Amniotic stem cell (primary cell): ENCODE data around the gene TSPAN32.

ENCODE experiments used
- DNase-seq: peaks from one replicate; lab custom pipeline; 2025; lab: John Stamatoyannopoulos, UW

The TSPAN32 gene, protein sequence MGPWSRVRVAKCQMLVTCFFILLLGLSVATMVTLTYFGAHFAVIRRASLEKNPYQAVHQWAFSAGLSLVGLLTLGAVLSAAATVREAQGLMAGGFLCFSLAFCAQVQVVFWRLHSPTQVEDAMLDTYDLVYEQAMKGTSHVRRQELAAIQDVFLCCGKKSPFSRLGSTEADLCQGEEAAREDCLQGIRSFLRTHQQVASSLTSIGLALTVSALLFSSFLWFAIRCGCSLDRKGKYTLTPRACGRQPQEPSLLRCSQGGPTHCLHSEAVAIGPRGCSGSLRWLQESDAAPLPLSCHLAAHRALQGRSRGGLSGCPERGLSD

DNA sequence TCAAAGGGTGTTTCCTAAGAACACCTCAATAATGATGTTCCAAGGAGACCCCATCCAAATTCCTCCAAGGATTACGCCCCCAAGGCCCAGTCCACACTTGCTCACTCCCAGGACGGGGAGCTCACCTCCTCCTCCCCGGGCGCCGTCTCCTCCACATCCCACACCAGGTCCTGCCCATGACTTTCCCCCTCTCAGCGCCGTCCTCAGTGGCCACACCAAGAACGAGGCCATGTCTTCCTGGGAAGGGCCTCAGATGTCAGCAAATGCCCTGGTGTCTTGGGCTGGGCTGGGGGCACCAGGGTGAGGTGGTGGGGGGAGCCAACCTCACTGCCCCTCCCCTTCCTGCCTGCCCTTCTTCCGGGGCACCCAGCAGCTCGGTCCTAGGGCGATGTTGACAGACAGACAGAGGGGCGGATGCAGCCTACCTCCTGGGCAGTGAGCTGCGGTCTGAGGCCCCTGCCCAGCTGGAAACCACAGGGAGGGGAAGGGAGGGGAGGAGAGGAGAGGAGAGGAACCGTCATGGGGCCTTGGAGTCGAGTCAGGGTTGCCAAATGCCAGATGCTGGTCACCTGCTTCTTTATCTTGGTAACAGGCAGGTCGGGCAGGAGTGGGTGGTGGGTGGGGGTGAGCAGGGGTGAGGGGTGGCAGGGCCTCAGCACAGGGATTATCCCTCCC lies at the start of gene TSPAN32, which contains the start of gene C11orf21:
Gene TSPAN32, plus strand, starts transcription at position 383 of the 675 bp plus-strand sequence. Its CDS starts 137 bp downstream, at position 520.
Gene C11orf21, minus strand, starts transcription at position 288 of the 675 bp plus-strand sequence. Its CDS starts 110 bp downstream, at position 178.
- no peak for DNase-seq

DNA sequence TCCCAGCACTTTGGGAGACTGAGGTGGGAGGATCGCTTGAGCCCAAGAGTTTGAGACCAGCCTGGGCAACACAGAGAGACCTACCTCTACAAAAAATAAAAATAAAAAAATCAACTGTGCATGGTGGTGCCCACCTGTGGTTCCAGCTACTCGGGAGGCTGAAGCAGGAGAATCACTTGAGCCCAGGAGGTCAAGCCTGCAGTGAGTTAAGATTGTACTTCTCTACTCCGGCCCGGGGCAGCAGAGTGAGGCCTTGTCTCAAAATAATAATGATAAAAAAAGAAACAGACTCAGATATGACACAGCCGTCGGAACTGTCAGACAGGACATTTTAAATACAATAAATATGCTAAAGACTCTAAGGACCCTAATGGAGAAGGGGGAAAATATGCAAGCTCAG lies 49.8 kb upstream of the TSPAN32 start:
- no peak for DNase-seq

DNA sequence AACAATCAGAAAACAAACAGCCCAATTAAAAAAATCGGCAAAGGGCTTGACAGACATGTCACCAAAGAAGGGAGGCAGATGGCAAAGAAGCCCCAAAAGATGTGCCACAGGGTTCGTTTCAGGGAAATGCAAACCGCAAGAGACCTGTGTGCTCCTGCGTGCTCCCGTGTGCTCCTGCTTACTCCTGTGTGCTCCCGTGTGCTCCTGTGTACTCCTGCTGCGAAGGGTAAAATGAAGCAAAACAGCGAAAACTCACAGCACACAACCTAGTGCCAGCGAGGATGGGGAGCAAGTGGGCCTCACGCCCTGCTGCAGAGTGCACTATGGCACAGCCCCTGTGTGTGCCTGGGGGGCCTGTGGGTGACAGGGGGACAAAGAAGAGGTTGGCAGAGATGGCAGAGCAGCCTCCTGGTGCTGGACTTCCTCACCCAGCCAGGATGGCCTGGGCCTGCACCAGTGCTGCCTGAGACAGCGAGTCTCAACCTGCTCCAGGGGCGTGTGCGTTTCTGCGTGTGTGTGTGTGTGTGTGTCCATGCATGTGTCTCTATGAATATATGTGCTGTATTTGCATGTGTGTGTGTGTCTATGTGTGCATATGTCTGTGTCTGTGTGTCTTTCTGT lies 45.4 kb upstream of the TSPAN32 start:
- no peak for DNase-seq

DNA sequence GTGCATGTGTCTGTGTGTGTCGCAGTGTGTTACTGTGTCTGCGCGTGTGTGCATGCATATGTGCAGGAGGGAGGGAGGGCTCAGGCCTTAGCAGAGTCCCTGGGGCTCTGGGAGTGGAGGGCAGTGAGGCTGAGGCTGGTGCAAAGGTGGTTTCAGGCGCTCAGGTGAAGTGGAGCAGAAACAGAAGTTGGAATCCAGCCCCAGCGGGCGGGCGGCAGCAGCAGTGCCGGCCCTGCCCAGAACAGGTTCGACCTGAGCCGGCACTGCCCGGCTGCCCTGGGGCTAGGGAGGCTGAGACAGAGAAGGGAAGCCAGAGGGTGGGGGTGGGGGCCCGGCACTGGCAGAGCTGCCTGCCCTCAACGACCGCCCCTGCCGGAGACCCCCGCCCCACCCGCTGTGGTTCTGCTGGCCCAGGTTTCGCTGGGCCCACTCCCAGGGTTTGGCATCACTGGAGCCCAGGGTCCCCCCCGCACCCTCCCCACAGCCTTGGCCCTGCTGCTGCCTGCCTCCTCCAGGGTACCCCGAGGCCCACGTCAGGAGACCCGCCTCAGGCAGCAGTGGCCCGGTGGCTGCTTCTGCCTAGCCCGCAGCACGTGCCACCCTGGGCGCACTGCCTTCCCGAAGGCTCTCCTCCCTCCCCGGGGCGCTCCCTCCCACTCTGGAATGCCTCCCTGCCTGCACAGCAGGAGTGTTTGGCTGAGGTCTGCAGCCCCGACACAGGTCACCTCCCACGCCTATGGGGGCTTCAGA lies 44.7 kb upstream of the TSPAN32 start:
- DNase-seq = no peak

DNA sequence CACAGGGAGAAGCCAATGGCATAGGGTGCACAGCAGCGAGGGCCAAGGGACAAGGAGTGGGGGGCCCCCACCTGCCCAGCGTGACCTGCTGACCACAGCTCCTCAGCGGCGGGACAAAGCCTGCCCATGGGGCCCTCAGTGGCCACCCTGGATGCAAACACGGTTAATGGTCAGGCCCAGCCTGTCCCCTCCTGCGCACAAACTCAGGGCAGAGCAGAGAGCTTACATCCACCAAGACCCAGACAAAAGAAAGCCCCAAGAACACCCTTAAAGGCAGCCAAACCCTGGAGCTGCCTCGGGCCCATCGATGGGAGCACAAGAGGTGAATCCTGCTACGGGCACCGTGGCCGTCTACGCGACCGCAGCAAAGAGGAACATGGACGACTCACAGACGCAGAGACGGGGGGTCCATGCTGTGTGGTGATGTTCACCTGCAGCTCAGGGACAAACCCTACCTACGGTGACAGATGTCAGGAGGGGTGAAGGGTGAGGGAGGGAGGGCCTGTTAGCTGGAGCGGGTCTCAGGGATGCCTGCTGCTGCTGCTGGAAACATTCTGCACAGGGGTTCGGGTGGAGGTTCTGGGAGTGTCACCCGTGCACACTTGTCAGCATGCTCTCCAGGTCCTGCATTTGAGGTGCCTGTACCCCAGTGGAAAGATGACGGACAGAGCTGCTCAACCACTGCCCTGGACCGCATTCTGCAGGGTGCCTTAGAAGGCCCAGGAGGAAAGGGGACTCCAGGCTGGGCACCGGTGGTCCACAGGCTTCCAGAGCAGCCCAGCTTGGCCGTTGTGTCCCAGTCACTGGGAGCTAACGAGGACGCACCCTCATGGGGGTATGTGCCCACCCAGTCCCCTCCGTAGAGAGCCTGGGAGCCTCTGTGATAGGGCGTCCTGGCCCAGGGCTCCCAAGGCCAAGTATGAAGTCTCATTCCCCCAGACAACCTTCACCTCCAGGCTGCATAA lies 43.0 kb upstream of the TSPAN32 start:
- DNase-seq = no peak

DNA sequence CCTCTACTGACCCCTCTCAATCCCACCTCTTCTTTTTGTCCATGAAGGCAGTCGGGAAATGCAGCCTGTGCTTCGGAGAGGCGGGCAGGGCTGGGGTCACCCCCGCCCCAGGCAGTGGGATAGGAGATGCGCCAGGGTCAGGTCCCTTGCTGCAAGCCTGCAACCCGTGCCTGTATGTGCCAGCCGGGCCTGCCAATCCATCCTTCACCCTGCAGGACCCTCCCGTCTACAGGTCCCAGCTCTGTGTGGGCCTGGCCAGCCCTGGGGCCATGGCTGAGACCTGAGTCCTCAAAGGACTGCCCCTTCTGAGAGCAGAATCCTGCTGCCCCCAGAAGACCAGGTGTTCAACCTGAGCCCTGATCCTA lies 42.4 kb upstream of the TSPAN32 start:
- DNase-seq = no peak

DNA sequence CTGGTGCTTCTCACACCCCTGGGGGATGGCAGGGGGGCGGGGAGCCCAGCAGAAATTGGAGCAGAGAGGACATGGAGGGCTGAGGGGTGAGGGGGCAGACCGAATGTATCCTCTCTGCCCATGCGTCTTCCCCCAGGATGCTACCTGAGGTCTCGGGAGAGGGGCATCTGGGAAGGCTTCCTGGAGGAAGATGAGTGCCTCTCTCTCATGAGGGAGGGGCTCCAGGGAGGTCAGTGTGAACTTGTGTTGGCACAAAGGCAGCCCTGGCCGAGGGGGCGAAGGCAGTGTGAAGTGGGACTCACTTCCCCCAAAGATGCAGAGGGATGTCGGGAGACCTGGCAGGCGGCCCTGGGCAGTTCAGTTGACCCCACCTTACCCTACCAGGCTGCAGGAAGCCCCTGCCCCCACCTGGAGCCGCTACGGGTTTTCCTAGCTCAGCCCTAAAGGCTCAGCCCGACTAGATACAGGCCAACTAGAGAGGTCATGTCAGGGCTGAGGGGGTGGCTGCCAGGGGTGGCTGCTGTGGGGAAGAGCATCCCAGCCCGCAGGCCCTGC lies 41.8 kb upstream of the TSPAN32 start:
- DNase-seq = no peak

DNA sequence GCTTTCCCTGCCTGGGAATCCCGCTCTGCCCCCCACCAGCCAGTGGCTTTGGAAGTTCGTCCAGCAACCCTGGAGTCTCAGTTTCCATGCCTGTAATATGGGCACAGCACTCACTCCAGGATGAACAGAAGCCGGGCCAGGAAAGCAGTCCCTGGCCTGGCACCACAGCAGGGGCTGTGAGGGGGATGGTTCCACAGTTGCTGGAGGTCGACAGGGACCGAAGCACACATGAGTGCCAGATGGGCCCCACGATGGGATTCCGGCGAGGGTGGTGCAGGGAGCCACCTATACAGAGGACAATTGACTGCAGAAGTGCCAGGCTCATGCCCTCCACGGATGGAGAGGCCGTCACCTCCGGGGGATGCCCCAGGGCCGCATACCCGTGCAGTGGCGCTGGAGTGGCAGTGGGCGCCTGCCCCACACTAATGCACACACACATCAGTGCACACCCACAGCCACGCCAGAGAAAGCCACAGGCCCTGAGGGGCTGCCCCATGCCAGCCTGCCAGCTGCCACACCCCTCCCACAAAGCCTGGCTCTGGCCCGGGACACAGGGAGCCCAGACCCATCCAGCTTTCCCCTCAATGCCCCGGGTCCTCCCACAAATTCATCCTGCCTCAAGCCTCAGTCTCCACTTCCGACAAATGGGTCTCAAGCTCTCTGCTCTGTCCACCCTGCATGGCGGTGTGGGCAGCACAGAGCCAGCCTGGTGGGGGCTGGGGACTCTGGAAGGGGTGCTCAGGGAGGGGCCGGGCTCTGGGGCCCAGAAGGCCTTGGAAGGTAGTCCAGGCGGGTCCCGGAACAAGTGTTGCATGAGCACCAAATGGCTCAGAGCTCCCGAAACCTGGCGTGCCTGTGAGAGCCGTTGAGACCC lies 41.1 kb upstream of the TSPAN32 start:
- DNase-seq = no peak

DNA sequence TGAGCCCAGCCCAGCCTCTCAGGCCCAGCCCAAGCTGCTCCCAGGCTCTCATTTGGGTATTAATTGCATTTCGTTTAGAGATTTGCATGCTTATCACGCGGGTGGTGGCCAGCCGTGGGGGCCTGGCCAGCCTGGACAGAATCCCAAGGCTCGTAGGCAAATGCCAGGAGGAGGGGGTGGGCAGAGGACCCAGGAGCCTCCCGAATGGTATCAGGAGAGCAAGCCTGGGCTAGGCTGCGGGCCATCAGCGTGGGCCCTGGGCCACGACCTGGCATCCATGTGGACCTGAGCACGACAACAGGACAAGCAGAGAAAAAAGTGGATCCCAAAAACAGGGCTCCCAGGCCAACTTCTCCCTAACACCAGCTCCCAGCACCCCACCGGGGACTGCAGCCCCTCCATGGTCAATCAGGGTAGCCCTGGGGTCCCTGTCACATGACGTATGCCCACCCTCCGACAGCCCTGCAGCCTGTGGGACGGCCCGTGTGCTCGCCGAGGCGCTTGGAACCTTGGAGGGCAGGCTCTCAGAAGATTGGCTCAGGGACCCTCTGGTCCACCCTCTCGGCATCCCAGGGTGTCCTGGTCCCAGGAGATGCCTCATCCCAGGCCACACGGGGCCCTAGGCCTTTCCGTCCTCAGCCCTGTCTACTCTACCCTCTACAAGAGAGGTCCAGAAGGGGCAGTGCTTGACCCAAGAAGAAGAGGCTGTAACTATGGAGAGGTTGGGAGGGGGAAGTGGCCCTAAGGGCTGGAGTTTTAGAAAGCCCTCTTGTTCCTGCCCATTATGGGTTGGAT lies 40.2 kb upstream of the TSPAN32 start:
- no peak for DNase-seq

DNA sequence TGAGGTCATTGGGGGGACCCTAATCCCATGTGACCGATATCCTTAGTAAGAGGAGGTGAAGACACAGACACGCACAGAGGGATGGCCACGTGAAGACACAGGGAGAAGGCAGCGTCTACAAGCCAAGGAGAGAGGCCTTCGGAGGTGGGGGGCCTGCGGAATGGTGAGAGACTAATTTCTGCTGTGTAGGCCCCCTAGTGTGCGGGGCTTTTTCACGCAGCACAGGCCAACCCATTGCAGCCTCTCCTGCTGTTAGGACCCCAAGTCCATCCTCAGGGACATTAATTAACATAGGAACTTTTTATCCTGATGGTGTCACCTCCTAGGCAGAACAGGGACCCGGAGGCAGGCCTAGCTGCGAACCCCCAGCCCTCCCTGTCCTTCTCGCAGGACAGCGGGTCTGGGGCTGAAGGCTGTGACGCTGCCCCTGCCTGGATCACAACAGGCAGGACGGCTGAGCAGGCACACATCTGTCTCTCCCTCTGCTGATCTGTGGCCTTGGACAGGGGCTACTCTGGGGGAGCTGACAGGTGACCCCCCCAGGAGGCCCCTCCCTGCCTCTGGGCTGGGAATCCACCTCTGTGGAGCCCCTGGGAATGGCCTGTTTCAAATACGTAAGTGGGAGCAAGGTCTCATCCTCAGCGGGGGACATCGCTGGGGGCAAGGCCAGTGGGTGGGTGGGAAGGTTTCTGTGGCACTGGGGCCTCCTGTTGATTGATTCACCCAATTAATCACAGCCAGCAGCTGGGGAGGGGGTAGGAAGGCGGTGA lies 39.3 kb upstream of the TSPAN32 start:
- DNase-seq = no peak

DNA sequence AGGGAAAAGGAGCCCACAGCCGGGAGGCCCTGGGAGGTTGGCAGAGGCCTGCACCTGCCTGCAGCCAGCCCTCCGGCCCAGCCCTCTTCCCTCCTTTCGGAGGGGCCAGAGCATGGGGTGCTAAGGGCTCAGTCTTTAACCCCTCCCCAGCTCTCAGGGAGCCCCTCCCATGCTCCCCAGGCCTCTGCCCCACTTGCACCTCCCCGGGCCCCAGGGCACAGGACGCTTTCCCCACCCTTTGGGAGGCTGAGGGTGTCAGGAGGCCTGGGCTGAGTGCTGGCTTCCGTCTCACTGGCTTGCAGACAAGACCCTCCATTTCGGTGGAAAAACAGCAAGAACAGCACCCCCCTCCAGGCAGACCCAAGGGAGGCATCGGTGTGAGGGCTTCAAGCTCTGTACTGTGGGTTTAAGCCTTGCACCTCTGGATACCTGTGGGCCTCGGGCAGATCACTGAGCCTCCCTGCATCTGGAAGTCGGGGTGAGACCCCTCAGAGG lies 38.7 kb upstream of the TSPAN32 start:
- DNase-seq = no peak

DNA sequence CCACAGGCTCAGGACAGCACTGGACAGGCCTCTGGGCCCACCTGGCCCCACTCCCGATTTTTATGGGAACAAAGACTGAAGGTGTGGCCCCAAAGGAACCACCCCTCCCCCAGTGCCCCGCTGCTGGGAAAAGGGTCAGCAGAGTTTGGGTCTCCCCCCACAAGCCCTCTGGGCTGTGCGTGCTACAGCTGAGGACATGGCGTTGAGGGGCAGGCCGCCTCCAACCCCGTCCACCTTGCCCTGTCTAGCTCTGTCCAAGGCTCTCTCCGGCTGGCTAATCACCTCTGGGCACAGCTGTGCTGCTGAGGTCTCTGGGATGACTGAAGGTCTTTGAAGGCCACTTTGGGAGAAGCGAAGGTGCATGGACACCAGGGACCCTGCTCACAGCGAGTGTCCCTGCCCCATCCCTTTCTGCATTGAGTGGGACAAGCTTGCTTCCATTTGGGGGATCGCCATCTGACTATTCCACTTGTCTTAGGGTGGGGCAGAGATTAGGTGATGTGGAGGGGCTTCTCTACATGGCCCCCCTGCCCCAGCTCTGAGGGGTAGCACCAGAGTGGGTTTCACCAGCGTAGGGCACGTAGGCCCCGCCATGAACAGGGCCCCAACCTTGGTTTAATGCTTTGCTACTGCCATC lies 38.0 kb upstream of the TSPAN32 start:
- DNase-seq = no peak

DNA sequence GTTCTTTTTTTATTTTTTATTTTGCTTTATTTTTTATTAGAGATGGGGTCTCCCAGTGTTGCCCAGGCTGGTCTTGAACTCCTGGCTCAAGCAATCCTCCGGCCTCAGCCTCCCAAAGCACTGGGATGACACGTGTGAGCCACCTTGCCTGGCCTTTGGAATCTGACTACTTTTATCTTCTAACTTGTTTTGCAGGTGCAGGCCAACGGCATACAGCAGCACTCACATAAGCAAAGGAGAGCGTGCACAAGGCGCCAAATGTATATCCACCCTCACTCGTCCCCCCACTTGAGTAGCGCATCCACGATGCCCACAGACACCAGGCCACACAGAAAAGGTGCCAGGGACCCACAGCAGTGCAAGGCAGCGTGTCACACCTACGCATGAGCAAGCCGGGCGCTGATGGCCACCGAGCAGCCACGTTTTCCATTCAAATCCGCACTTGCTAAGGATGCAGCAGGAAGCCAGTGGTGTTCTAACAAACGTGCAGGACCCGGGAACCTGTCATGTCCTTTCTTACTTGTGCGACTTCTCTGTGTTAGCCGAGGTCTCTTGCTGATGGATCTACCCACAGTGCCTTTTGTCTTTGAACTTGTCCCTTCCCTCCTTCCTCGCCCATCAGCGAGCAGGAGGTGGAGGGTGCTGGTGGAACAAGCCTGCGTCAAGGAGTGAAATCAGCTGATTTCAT lies 37.3 kb upstream of the TSPAN32 start:
- no peak for DNase-seq

DNA sequence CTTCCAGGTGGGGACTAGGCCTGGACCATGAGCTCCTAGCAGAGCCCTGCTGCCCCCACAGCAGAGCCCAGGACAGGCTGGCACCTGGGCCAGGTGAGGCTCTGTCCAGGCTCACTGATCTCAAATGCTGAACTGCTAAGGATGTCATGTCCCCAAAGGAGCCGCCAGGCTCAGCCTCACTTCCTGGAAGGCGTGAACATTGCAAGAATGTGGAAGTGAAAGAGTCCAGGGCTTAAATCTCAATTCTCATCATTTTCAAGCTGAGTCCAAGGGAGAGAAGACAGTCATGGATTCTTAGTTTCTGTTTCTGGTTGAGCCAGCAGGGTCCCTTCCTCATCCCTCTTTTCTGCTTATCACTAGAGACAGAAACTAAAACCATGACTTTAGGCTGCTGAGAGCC lies 36.4 kb upstream of the TSPAN32 start:
- DNase-seq = no peak

DNA sequence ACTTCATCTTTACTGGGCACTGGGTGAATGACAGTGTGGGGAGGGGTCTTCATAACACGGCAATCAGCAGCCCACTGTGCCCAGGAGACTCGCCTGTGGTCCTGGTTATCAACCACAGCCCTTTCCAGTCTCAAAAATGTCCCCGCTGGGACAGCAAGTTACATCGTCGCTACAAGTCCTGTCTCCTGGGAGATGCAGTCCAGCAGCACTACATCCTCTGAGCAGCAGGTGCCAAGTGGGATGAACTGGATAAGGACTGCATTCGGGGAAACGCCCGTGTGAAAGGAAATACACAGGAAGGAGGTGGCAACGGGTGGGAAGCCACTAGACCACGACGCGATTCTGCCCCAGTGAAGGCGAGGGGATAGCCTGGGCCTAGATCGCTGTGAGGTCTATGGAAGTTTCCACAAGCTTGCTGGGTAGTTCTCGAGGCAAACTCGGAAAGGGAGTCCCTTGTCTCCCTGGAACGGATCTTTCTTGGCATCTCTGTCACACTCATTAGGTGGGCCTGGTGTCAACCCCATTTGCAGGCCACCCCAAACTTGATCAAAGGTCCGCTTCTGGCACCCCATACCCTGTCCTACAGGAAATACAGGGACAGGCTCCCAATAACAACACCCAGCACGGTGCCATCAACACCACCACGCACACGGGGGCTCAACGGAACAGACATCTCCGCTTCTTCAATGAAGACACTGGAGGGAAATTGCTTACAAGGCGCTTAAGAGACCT lies 35.8 kb upstream of the TSPAN32 start:
- DNase-seq = no peak

DNA sequence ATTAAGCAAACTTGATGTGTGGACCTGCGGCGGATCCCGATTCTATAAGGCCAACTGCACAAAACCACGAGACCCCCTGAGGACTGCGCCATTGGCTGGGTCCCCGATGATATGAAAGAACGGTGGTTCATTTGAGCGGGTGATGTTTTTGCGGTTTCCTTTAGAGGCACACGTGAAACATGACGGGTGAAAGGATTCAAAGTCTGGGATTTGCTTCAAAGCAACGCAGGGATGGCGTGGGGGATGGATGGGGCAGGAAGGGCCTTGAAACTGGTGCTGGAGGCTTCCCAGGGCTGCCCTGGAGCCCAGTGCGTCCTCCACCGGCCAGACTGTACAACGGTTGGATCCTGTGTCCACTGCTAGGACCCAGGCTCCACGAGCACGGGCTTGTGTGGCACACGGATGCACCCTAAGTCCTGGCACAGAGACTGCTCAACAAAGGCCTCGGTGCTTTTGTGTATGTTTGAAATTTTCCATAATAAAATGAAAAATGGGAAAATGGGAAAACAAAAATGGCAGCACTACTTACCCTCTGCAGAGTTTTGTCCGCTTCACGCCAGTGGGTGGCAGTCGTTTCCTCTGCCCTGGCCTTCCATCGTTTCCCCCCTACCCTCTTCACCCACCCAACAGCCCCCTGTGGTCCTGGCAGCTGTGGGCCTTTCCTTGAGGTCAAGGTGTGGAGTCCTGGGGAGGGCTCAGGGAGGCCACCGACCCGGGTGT lies 35.1 kb upstream of the TSPAN32 start:
- DNase-seq = no peak
